DMS153 treated with DMSO at 0.1 percent for 48 hours (cell line): ENCODE measurements around the gene GTF2H4.

ENCODE experiments used
- DNase-seq: peaks from one replicate; lab custom pipeline; 2025; ENCODE audit not compliant: unreplicated experiment; lab: John Stamatoyannopoulos, UW

GTF2H4 gene

GRCh38 chr6:30951907-30952469, 44.0 kb downstream of the GTF2H4 start:
- no peak for DNase-seq

GRCh38 chr6:30954631-30955366, 46.8 kb downstream of the GTF2H4 start:
- no peak for DNase-seq

- no peak for DNase-seq
Observed at GRCh38 chr6:30955367-30956042, 47.5 kb downstream of the GTF2H4 start.

- no peak for DNase-seq
Observed at GRCh38 chr6:30957716-30958115, 49.7 kb downstream of the GTF2H4 start.

- no peak for DNase-seq
Observed at GRCh38 chr6:30960907-30961673, 53.1 kb downstream of the GTF2H4 start.

GRCh38 chr6:30962716-30963115, 54.7 kb downstream of the GTF2H4 start:
- no peak for DNase-seq

GRCh38 chr6:30963641-30964040, 55.6 kb downstream of the GTF2H4 start:
- DNase-seq: no peak
